NCI-H526 treated with DMSO at 0.1 percent for 48 hours (cell line): ENCODE results near the gene ADGRA1.
"Not testable (repeated sequence)": the region's sequence is repeated elsewhere in the genome, so short reads cannot be mapped to it uniquely, and the experiment has no call there.

ENCODE experiments used
- DNase-seq: peaks from one replicate; lab custom pipeline; 2025; lab: John Stamatoyannopoulos, UW

Gene ADGRA1

GRCh38 chr10:133096616-133097269, 9.0 kb downstream of the ADGRA1 start:
- DNase-seq = no peak

GRCh38 chr10:133097418-133097817, 9.7 kb downstream of the ADGRA1 start:
- DNase-seq = no peak

- no peak for DNase-seq
Observed at GRCh38 chr10:133097961-133098360, 10.2 kb downstream of the ADGRA1 start.

GRCh38 chr10:133098426-133099124, 10.9 kb downstream of the ADGRA1 start:
- DNase-seq = no peak

GRCh38 chr10:133099571-133099970, 11.8 kb downstream of the ADGRA1 start:
- DNase-seq = no peak

- DNase-seq = no peak
Observed at GRCh38 chr10:133100186-133100585, 12.5 kb downstream of the ADGRA1 start.

GRCh38 chr10:133100706-133101415, 13.1 kb downstream of the ADGRA1 start:
- DNase-seq = no peak

GRCh38 chr10:133101416-133101810, 13.7 kb downstream of the ADGRA1 start:
- DNase-seq = no peak

- no peak for DNase-seq
Observed at GRCh38 chr10:133102415-133103095, 14.8 kb downstream of the ADGRA1 start.

GRCh38 chr10:133103311-133103910, 15.7 kb downstream of the ADGRA1 start:
- no peak for DNase-seq

GRCh38 chr10:133104068-133104962, 16.6 kb downstream of the ADGRA1 start:
- no peak for DNase-seq

GRCh38 chr10:133104963-133105640, 17.4 kb downstream of the ADGRA1 start:
- DNase-seq = no peak

- DNase-seq = no peak
Observed at GRCh38 chr10:133105686-133106390, 18.1 kb downstream of the ADGRA1 start.

GRCh38 chr10:133106516-133106915, 18.8 kb downstream of the ADGRA1 start:
- DNase-seq = no peak

- no peak for DNase-seq
Observed at GRCh38 chr10:133107442-133107841, 19.7 kb downstream of the ADGRA1 start.

GRCh38 chr10:133109711-133110110, 22.0 kb downstream of the ADGRA1 start:
- no peak for DNase-seq

- no peak for DNase-seq
Observed at GRCh38 chr10:133110133-133110532, 22.4 kb downstream of the ADGRA1 start.

GRCh38 chr10:133110609-133111275, 23.0 kb downstream of the ADGRA1 start:
- no peak for DNase-seq

- not testable (repeated sequence) for DNase-seq
Observed at GRCh38 chr10:133111640-133112039, 23.9 kb downstream of the ADGRA1 start.
